ENCODE results near the gene PTPRU. TPM values are rescaled to one million over a fixed set of nuclear protein-coding genes. Genes with fewer than 3 reads are reported as not detected.

PTPRU gene
- total RNA-seq, 6 donors from 2014 or later = 44.5 to 87.2 (median 70.1) TPM

GRCh38 chr1:29319300-29320110, 83.2 kb downstream of the PTPRU start:
- peaks cover 0 to 40% (median 8%) of the 10 kb centered on the region in 4 donors for H3K36me3 ChIP-seq
- H3K4me3 ChIP-seq = no peak overlapping the region
- no peaks in the 10 kb centered on the region for H3K27me3 ChIP-seq
- DNase-seq = no peak
- no peaks in the 10 kb centered on the region for H3K9me3 ChIP-seq
- H3K4me1 ChIP-seq = no peaks in the 10 kb centered on the region
- no peak for ATAC-seq (ENCODE audit: low FRiP score in 2 of 2)
- no peak overlapping the region for H3K27ac ChIP-seq
- TF ChIP-seq POLR2A (IDR thresholded peaks at IDR 0.05) = no peak
- TF ChIP-seq POLR2AphosphoS5 (IDR thresholded peaks at IDR 0.05) = no peak
- no peak for TF ChIP-seq EP300 (IDR thresholded peaks at IDR 0.05)
- TF ChIP-seq CTCF (IDR thresholded peaks at IDR 0.05) = no peak
- 86 to 88% methylated on average over 6 of the region's 9 CpGs for WGBS, 2 donors

- Histone ChIP-seq H3K4me1 (no peaks in the 10 kb centered on the region), H3K27ac (no peak overlapping the region), H3K36me3 (peaks cover 0 to 40% (median 8%) of the 10 kb centered on the region in 4 donors), H3K4me3 (no peak overlapping the region), H3K9me3 (no peaks in the 10 kb centered on the region), H3K27me3 (no peaks in the 10 kb centered on the region)
- 92 to 94% methylated on average over 11 to 21 of the region's 21 CpGs for WGBS, 2 donors
- TF ChIP-seq CTCF (IDR thresholded peaks at IDR 0.05) = no peak
- no peak for TF ChIP-seq POLR2A (IDR thresholded peaks at IDR 0.05)
- TF ChIP-seq EP300 (IDR thresholded peaks at IDR 0.05) = no peak
- no peak for TF ChIP-seq POLR2AphosphoS5 (IDR thresholded peaks at IDR 0.05)
- ATAC-seq (ENCODE audit: low FRiP score in 2 of 2) = no peak
- no peak for DNase-seq
Measured at GRCh38 chr1:29320156-29320940, 84.0 kb downstream of the PTPRU start.

GRCh38 chr1:29321176-29321575, 84.9 kb downstream of the PTPRU start:
- no peak overlapping the region for H3K27ac ChIP-seq
- H3K36me3 ChIP-seq = peaks cover 0 to 36% (median 6%) of the 10 kb centered on the region in 4 donors
- ATAC-seq (ENCODE audit: low FRiP score in 2 of 2) (no peak), DNase-seq (no peak)
- TF ChIP-seq POLR2A (IDR thresholded peaks at IDR 0.05) (no peak), EP300 (IDR thresholded peaks at IDR 0.05) (no peak), CTCF (IDR thresholded peaks at IDR 0.05) (no peak), POLR2AphosphoS5 (IDR thresholded peaks at IDR 0.05) (no peak)
- H3K4me1 ChIP-seq = no peaks in the 10 kb centered on the region
- no peaks in the 10 kb centered on the region for H3K9me3 ChIP-seq
- H3K27me3 ChIP-seq = no peaks in the 10 kb centered on the region
- 93 to 100% methylated on average over 2 of the region's 2 CpGs for WGBS, 2 donors
- no peak overlapping the region for H3K4me3 ChIP-seq

GRCh38 chr1:29322147-29322694, 85.9 kb downstream of the PTPRU start:
- H3K27ac ChIP-seq = no peak overlapping the region
- no peaks in the 10 kb centered on the region for H3K27me3 ChIP-seq
- DNase-seq (no peak), ATAC-seq (ENCODE audit: low FRiP score in 2 of 2) (no peak)
- no peak for TF ChIP-seq POLR2AphosphoS5 (IDR thresholded peaks at IDR 0.05)
- TF ChIP-seq CTCF (IDR thresholded peaks at IDR 0.05) = no peak
- no peak for TF ChIP-seq POLR2A (IDR thresholded peaks at IDR 0.05)
- TF ChIP-seq EP300 (IDR thresholded peaks at IDR 0.05) = no peak
- no peaks in the 10 kb centered on the region for H3K4me1 ChIP-seq
- H3K36me3 ChIP-seq = peaks cover 0 to 39% (median 8%) of the 10 kb centered on the region in 4 donors
- WGBS, 2 donors = 82 to 86% methylated on average over 8 of the region's 8 CpGs
- no peaks in the 10 kb centered on the region for H3K9me3 ChIP-seq
- no peak overlapping the region for H3K4me3 ChIP-seq

Data from upper lobe of left lung (tissue), 6 donors.